ENCODE results near the gene PROM2. TPM values are rescaled to one million over a fixed set of nuclear protein-coding genes. Genes with fewer than 3 reads are reported as not detected.

PROM2 gene
- total RNA-seq, 1 donor from 2014 or later, result 0.93 TPM

DNA sequence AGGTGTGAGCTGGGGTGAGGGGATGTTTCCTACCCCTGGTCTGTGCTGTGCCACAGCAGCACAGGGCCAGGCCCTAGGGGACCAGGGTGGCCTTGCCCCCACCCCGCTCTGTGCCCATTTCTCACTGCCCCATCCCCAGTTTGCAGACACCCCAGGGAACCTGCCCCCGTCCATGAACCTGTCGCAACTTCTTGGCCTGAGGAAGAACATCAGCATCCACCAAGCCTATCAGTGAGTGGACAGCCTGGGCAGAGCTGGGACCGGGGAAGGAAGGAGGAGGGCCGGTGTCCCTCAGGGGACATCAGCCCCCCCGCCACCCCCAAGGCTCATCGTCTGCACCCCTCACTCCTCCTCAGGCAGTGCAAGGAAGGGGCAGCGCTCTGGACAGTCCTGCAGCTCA is 7.5 kb downstream of the PROM2 start:
- no peak overlapping the region for H3K27ac ChIP-seq (ENCODE audit: low read depth, low read length)
- no peak overlapping the region for H3K27ac Mint-ChIP-seq (ENCODE audit: unreplicated experiment)
- H3K36me3 ChIP-seq (ENCODE audit: insufficient read depth, low read length), result no peaks in the 10 kb centered on the region
- peaks cover 2% of the 10 kb centered on the region for H3K9me3 Mint-ChIP-seq (ENCODE audit: unreplicated experiment)
- peaks cover 15% of the 10 kb centered on the region for H3K27me3 Mint-ChIP-seq (ENCODE audit: low read depth, unreplicated experiment)
- no peak overlapping the region for H3K4me3 Mint-ChIP-seq (ENCODE audit: unreplicated experiment)
- H3K27me3 ChIP-seq (ENCODE audit: insufficient read depth, low read length), result no peaks in the 10 kb centered on the region
- H4K20me1 ChIP-seq (ENCODE audit: insufficient read depth, low read length), result no peaks in the 10 kb centered on the region
- no peak overlapping the region for H3K9ac ChIP-seq (ENCODE audit: low read length)
- DNase-seq (ENCODE audit: low read depth) (no peak), FAIRE-seq (no peak)
- H3K4me1 Mint-ChIP-seq (ENCODE audit: low read depth, unreplicated experiment), result peaks cover 6% of the 10 kb centered on the region
- peaks cover 13% of the 10 kb centered on the region for H3K4me1 ChIP-seq (ENCODE audit: insufficient read depth, low read length)
- no peak overlapping the region for H3K4me2 ChIP-seq (ENCODE audit: low read length)
- H3K36me3 Mint-ChIP-seq (ENCODE audit: low read depth, unreplicated experiment), result no peaks in the 10 kb centered on the region
- no peaks in the 10 kb centered on the region for H3K9me3 ChIP-seq (ENCODE audit: insufficient read depth, low read depth, low read length)
- H2AFZ ChIP-seq (ENCODE audit: low read depth, low read length), result no peak overlapping the region
- TF ChIP-seq, protein P1, sequence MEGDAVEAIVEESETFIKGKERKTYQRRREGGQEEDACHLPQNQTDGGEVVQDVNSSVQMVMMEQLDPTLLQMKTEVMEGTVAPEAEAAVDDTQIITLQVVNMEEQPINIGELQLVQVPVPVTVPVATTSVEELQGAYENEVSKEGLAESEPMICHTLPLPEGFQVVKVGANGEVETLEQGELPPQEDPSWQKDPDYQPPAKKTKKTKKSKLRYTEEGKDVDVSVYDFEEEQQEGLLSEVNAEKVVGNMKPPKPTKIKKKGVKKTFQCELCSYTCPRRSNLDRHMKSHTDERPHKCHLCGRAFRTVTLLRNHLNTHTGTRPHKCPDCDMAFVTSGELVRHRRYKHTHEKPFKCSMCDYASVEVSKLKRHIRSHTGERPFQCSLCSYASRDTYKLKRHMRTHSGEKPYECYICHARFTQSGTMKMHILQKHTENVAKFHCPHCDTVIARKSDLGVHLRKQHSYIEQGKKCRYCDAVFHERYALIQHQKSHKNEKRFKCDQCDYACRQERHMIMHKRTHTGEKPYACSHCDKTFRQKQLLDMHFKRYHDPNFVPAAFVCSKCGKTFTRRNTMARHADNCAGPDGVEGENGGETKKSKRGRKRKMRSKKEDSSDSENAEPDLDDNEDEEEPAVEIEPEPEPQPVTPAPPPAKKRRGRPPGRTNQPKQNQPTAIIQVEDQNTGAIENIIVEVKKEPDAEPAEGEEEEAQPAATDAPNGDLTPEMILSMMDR (IDR thresholded peaks at IDR 0.05; ENCODE audit: insufficient read depth, low read depth, low read length), result no peak
- no peak for TF ChIP-seq EZH2 (IDR thresholded peaks at IDR 0.05; ENCODE audit: insufficient read depth, low read length)
- H3K79me2 ChIP-seq (ENCODE audit: insufficient read depth, low read length), result no peaks in the 10 kb centered on the region
- H3K4me3 ChIP-seq (ENCODE audit: insufficient read depth, low read depth, low read length), result no peak overlapping the region

DNA sequence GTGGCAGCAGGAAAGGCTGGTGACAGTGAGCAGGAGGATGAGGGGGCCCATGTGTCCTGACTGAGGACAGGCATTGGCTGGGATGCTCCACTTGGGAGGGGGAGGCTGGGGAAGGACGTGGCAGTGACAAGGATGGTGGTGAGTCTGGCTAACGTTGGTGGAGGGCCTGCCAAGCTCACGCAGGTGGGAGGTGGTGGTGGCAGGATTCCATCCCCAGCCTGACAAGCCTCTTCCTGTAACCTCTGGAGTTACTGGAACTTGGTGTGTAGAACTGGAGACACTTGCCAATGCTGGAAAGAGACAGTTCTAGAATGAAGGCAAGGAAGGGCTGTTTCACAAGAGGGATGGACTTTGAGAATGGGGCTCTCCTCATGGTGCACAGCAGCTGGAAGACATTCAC is 8.2 kb downstream of the PROM2 start:
- Histone ChIP-seq H3K4me1 (ENCODE audit: insufficient read depth, low read length) (peaks cover 12% of the 10 kb centered on the region), H3K4me2 (ENCODE audit: low read length) (no peak overlapping the region), H3K79me2 (ENCODE audit: insufficient read depth, low read length) (no peaks in the 10 kb centered on the region), H2AFZ (ENCODE audit: low read depth, low read length) (no peak overlapping the region), H3K36me3 (ENCODE audit: insufficient read depth, low read length) (no peaks in the 10 kb centered on the region), H3K27me3 (ENCODE audit: insufficient read depth, low read length) (no peaks in the 10 kb centered on the region), H3K9ac (ENCODE audit: low read length) (no peak overlapping the region), H4K20me1 (ENCODE audit: insufficient read depth, low read length) (no peaks in the 10 kb centered on the region), H3K4me3 (ENCODE audit: insufficient read depth, low read depth, low read length) (no peak overlapping the region), H3K9me3 (ENCODE audit: insufficient read depth, low read depth, low read length) (no peaks in the 10 kb centered on the region), H3K27ac (ENCODE audit: low read depth, low read length) (no peak overlapping the region)
- H3K4me1 Mint-ChIP-seq (ENCODE audit: low read depth, unreplicated experiment), result peaks cover 6% of the 10 kb centered on the region
- no peak overlapping the region for H3K4me3 Mint-ChIP-seq (ENCODE audit: unreplicated experiment)
- TF ChIP-seq, protein P1 (IDR thresholded peaks at IDR 0.05; ENCODE audit: insufficient read depth, low read depth, low read length), result no peak
- no peak for TF ChIP-seq EZH2 (IDR thresholded peaks at IDR 0.05; ENCODE audit: insufficient read depth, low read length)
- DNase-seq (ENCODE audit: low read depth) (no peak), FAIRE-seq (no peak)
- H3K36me3 Mint-ChIP-seq (ENCODE audit: low read depth, unreplicated experiment), result no peaks in the 10 kb centered on the region
- H3K9me3 Mint-ChIP-seq (ENCODE audit: unreplicated experiment), result peaks cover 2% of the 10 kb centered on the region
- H3K27me3 Mint-ChIP-seq (ENCODE audit: low read depth, unreplicated experiment), result peaks cover 16% of the 10 kb centered on the region
- H3K27ac Mint-ChIP-seq (ENCODE audit: unreplicated experiment), result no peak overlapping the region

DNA sequence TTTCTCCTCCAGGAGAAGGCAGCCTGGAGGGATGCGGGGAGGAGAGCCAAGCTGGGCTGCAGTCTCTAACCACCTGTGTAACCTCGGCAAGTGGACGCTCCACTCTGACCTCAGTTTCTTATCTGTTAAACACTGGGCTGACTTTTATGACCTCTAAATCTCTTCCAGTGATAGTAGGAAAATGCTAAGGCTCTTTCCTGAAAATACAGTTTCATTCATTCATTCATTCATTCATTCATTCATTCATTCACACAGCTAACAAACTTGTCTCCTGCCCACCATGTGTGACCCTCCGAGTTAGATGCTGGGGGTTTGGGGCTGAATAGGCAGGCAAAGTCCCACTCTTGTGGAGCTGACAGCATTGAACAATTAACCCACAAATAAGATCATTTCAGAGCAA is 9.3 kb downstream of the PROM2 start:
- Histone ChIP-seq H3K27ac (ENCODE audit: low read depth, low read length) (no peak overlapping the region), H3K79me2 (ENCODE audit: insufficient read depth, low read length) (no peaks in the 10 kb centered on the region), H3K36me3 (ENCODE audit: insufficient read depth, low read length) (no peaks in the 10 kb centered on the region), H3K9me3 (ENCODE audit: insufficient read depth, low read depth, low read length) (no peaks in the 10 kb centered on the region), H3K4me2 (ENCODE audit: low read length) (no peak overlapping the region), H3K9ac (ENCODE audit: low read length) (no peak overlapping the region), H2AFZ (ENCODE audit: low read depth, low read length) (no peak overlapping the region), H3K4me1 (ENCODE audit: insufficient read depth, low read length) (peaks cover under 1% of the 10 kb centered on the region), H4K20me1 (ENCODE audit: insufficient read depth, low read length) (no peaks in the 10 kb centered on the region), H3K4me3 (ENCODE audit: insufficient read depth, low read depth, low read length) (no peak overlapping the region), H3K27me3 (ENCODE audit: insufficient read depth, low read length) (no peaks in the 10 kb centered on the region)
- Mint-ChIP-seq H3K36me3 (ENCODE audit: low read depth, unreplicated experiment) (no peaks in the 10 kb centered on the region), H3K9me3 (ENCODE audit: unreplicated experiment) (no peaks in the 10 kb centered on the region), H3K4me3 (ENCODE audit: unreplicated experiment) (no peak overlapping the region), H3K27ac (ENCODE audit: unreplicated experiment) (no peak overlapping the region), H3K4me1 (ENCODE audit: low read depth, unreplicated experiment) (no peaks in the 10 kb centered on the region), H3K27me3 (ENCODE audit: low read depth, unreplicated experiment) (peaks cover 23% of the 10 kb centered on the region)
- DNase-seq (ENCODE audit: low read depth), result no peak
- no peak for FAIRE-seq
- TF ChIP-seq, protein P1 (IDR thresholded peaks at IDR 0.05; ENCODE audit: insufficient read depth, low read depth, low read length), result no peak
- no peak for TF ChIP-seq EZH2 (IDR thresholded peaks at IDR 0.05; ENCODE audit: insufficient read depth, low read length)
